Gastrocnemius medialis (tissue), 4 donors: ENCODE data around the gene ZBTB16.

Experiments
- POLR2A ChIP-seq, 2 donors: fragments of 450-650 bp; IDR thresholded peaks; one replicate each; pipeline ENCODE4 v1.6.1; 2017; ENCODE audit warnings: antibody characterized with exemption in 2 of 2, mild to moderate bottlenecking in 2 of 2, moderate library complexity in 2 of 2
- TF ChIP-seq, protein P1 (sequence below), 5 experiments: fragments of 450-650 bp in 3 of 5; fragments of 200-600 bp in 2 of 5; sonication (generic) in 2 of 5; IDR thresholded peaks in 4 of 5; conservative IDR thresholded peaks in 1 of 5; 1 replicate in 4 of 5; 2 replicates in 1 of 5; pipeline ENCODE4 v1.5.1; 2016 to 2019; ENCODE audit warnings: antibody characterized with exemption in 5 of 5, mild to moderate bottlenecking in 3 of 5, moderate library complexity in 3 of 5

DNA sequence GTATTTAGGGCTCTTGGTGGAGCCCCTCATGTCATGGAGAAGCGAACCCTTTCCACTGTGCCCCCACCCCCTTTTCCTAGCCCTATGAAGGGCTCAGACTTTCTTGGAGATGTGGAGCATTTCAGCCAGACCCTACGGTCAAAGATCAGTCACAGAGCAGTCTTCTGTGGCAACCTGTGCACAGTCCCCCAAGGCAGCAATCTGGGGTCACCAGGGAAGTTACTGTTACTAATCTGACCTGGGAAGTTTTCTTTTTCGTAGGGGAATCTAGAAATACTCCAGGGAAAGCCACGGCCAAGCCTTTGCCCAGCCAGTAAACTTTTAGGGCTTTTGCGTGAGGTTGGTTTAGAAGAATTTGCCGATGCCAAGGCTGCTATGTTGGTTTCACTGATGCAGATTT is 50.6 kb downstream of the ZBTB16 start:
- TF ChIP-seq, protein P1, sequence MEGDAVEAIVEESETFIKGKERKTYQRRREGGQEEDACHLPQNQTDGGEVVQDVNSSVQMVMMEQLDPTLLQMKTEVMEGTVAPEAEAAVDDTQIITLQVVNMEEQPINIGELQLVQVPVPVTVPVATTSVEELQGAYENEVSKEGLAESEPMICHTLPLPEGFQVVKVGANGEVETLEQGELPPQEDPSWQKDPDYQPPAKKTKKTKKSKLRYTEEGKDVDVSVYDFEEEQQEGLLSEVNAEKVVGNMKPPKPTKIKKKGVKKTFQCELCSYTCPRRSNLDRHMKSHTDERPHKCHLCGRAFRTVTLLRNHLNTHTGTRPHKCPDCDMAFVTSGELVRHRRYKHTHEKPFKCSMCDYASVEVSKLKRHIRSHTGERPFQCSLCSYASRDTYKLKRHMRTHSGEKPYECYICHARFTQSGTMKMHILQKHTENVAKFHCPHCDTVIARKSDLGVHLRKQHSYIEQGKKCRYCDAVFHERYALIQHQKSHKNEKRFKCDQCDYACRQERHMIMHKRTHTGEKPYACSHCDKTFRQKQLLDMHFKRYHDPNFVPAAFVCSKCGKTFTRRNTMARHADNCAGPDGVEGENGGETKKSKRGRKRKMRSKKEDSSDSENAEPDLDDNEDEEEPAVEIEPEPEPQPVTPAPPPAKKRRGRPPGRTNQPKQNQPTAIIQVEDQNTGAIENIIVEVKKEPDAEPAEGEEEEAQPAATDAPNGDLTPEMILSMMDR (IDR thresholded peaks at IDR 0.05 in 4 of 5, conservative IDR thresholded peaks at IDR 0.05 in 1 of 5): no peak
- TF ChIP-seq POLR2A (IDR thresholded peaks at IDR 0.05): no peak
